GM12878 (cell line): ENCODE measurements around the gene MDGA2. TPM values are rescaled to one million over a fixed set of nuclear protein-coding genes. Genes with fewer than 3 reads are reported as not detected.

Experiments
- ATAC-seq: fragments of 200-7000 bp; cut with Tn5 transposase; 3 replicates; pipeline ENCODE4 v1.9.1; 2020; ENCODE audit warnings: mild to moderate bottlenecking, moderate library complexity
- BruUV-seq: library from RNA; stranded (reverse); fragments of 400-500 nt; replicated peaks from 2 replicates; lab custom pipeline; 2021; lab: Mats Ljungman, UMichigan
- CTCF ChIA-PET: fragments of 300-600 bp; sonication (Branson Sonifier 250); formaldehyde crosslinking; extraction: SDS; loops from one replicate; lab custom pipeline; 2021; ENCODE audit warnings: inconsistent platforms; lab: Yijun Ruan, JAX
- POLR2A ChIA-PET: fragments of 350-600 bp; formaldehyde crosslinking; extraction: SDS; loops from one replicate; lab custom pipeline; 2021; ENCODE audit warnings: inconsistent platforms; lab: Charles Lee
- RAD21 ChIA-PET: fragments of 300-600 bp; sonication (Branson Sonifier 250); formaldehyde crosslinking; loops from one replicate; lab custom pipeline; 2023; ENCODE audit warnings: antibody characterized with exemption; ENCODE audit not compliant: unreplicated experiment; lab: Charles Lee
- SMC1A ChIA-PET: fragments of 300-600 bp; sonication (Branson Sonifier 250); formaldehyde crosslinking; loops from one replicate; lab custom pipeline; 2023; ENCODE audit not compliant: unreplicated experiment, uncharacterized antibody; lab: Charles Lee
- DNase-seq: peaks from one replicate; pipeline ENCODE4 v3.0.0-alpha.2; 2011; ENCODE audit warnings: low read depth, low spot score
- FAIRE-seq: peaks from 3 replicates; lab custom pipeline; 2011; peaks lifted over from hg19 to GRCh38; lab: Jason Lieb, UNC
- H2AFZ ChIP-seq: 2 replicates; pipeline ENCODE4 v1.6.0; 2011; ENCODE audit warnings: low read depth, low read length, control low read depth; ENCODE audit not compliant: control insufficient read depth
- H3K27ac ChIP-seq: 2 replicates; pipeline ENCODE4 v1.5.1; 2011; ENCODE audit warnings: control low read depth; ENCODE audit not compliant: control insufficient read depth, insufficient read depth
- H3K27me3 ChIP-seq, 2 experiments: replicated peaks in 1 of 2; 2 replicates each; pipeline versions ENCODE4 v1.6.0 to v1.6.1; 2011; ENCODE audit warnings: low read length in 1 of 2; ENCODE audit not compliant: control insufficient read depth in 2 of 2, insufficient read depth in 2 of 2
- H3K36me3 ChIP-seq, 2 experiments: 2 replicates each; pipeline ENCODE4 v1.5.1; 2011; ENCODE audit warnings: low read length in 1 of 2; ENCODE audit not compliant: control insufficient read depth in 2 of 2, insufficient read depth in 2 of 2
- H3K4me1 ChIP-seq: 2 replicates; pipeline ENCODE4 v1.6.1; 2011; ENCODE audit warnings: mild to moderate bottlenecking, low read length, moderate library complexity, mixed read lengths; ENCODE audit not compliant: control insufficient read depth, insufficient read depth
- H3K4me2 ChIP-seq: 2 replicates; pipeline ENCODE4 v1.6.0; 2011; ENCODE audit warnings: control low read depth; ENCODE audit not compliant: control insufficient read depth, insufficient read depth
- H3K4me3 ChIP-seq: fragments of 200-600 bp; sonication (generic); 2 replicates; pipeline ENCODE4 v1.5.1; 2016
- H3K79me2 ChIP-seq: 2 replicates; pipeline ENCODE4 v1.6.0; 2011; ENCODE audit warnings: low read length; ENCODE audit not compliant: control insufficient read depth, insufficient read depth
- H3K9ac ChIP-seq: 2 replicates; pipeline ENCODE4 v1.8.0; 2011; ENCODE audit warnings: low read length, control low read depth, mixed read lengths; ENCODE audit not compliant: control insufficient read depth, insufficient read depth
- H3K9me3 ChIP-seq: replicated peaks from 3 replicates; pipeline ENCODE4 v1.5.1; 2011; ENCODE audit warnings: mild to moderate bottlenecking, low read length; ENCODE audit not compliant: control insufficient read depth, insufficient read depth
- H4K20me1 ChIP-seq: 2 replicates; pipeline ENCODE4 v1.6.0; 2011; ENCODE audit not compliant: control insufficient read depth, insufficient read depth
- BACH1 ChIP-seq: fragments of 450-650 bp; IDR thresholded peaks from 2 replicates; pipeline ENCODE4 v1.6.1; 2017; ENCODE audit warnings: mild to moderate bottlenecking, borderline replicate concordance
- BCLAF1 ChIP-seq: fragments of 450-650 bp; IDR thresholded peaks from 2 replicates; pipeline ENCODE4 v1.6.1; 2017; ENCODE audit warnings: antibody characterized with exemption, mild to moderate bottlenecking, moderate library complexity
- CBFB ChIP-seq: IDR thresholded peaks from 2 replicates; pipeline ENCODE4 v1.6.1; 2016; ENCODE audit warnings: antibody characterized with exemption, low read depth
- CREB1 ChIP-seq: IDR thresholded peaks from 2 replicates; pipeline ENCODE4 v1.6.1; 2012; ENCODE audit warnings: low read depth, mild to moderate bottlenecking, inconsistent platforms
- HCFC1 ChIP-seq: fragments of 150-350 bp; IDR thresholded peaks from 2 replicates; pipeline ENCODE4 v1.6.1; 2014; ENCODE audit warnings: low read length
- JUNB ChIP-seq: IDR thresholded peaks from 2 replicates; pipeline ENCODE4 v1.6.1; 2016; ENCODE audit warnings: antibody characterized with exemption, mild to moderate bottlenecking
- MYB ChIP-seq: fragments of 150-350 bp; IDR thresholded peaks from 2 replicates; pipeline ENCODE4 v1.6.1; 2014; ENCODE audit warnings: mild to moderate bottlenecking, low read depth, low read length, borderline replicate concordance
- NBN ChIP-seq: fragments of 450-650 bp; IDR thresholded peaks from 2 replicates; pipeline ENCODE4 v1.6.1; 2016
- NFIC ChIP-seq: IDR thresholded peaks from 2 replicates; pipeline ENCODE4 v1.6.1; 2012; ENCODE audit warnings: low read depth, mild to moderate bottlenecking, inconsistent platforms, low read length, moderate library complexity
- PAX8 ChIP-seq: fragments of 450-650 bp; IDR thresholded peaks from 2 replicates; pipeline ENCODE4 v1.6.1; 2017; ENCODE audit warnings: mild to moderate bottlenecking, moderate library complexity
- POLR2AphosphoS2 ChIP-seq: IDR thresholded peaks from 2 replicates; pipeline ENCODE4 v1.6.1; 2011; ENCODE audit warnings: low read depth, mild to moderate bottlenecking, low read length, improper control_type of control experiment, moderate library complexity
- POLR2AphosphoS5 ChIP-seq: IDR thresholded peaks from 2 replicates; pipeline ENCODE4 v1.6.1; 2011; ENCODE audit warnings: mild to moderate bottlenecking, low read length, inconsistent platforms
- POU2F2 ChIP-seq: IDR thresholded peaks from 3 replicates; pipeline ENCODE4 v1.6.1; 2011; ENCODE audit warnings: low read depth, mild to moderate bottlenecking, low read length, borderline replicate concordance
- SMAD5 ChIP-seq: IDR thresholded peaks from 2 replicates; pipeline ENCODE4 v1.6.1; 2016; ENCODE audit warnings: antibody characterized with exemption, low read depth
- STAT1 ChIP-seq: fragments of 450-650 bp; conservative IDR thresholded peaks from 2 replicates; pipeline ENCODE4 v1.6.1; 2014; ENCODE audit warnings: antibody characterized with exemption, mild to moderate bottlenecking
- TCF7 ChIP-seq: IDR thresholded peaks from 2 replicates; pipeline ENCODE4 v1.6.1; 2014; ENCODE audit warnings: antibody characterized with exemption, borderline replicate concordance
- ZSCAN29 ChIP-seq: fragments of 450-650 bp; IDR thresholded peaks from 2 replicates; pipeline ENCODE4 v1.6.1; 2017; ENCODE audit warnings: mild to moderate bottlenecking, moderate library complexity
- WGBS: methylation state at CpG from one replicate; pipeline ENCODE4 v1.1.6; 2016; ENCODE audit warnings: low lambda C conversion rate; ENCODE audit not compliant: insufficient replicate concordance, insufficient coverage; ENCODE audit errors: missing lambda C conversion rate; 5-methylcytosine and 5-hydroxymethylcytosine counted together
- in situ Hi-C: fragments of 300-500 bp; cut with MboI; formaldehyde crosslinking; loops from 9 replicates; pipeline ENCODE4 v1.14.3; 2018; ENCODE audit warnings: mixed read lengths
- intact Hi-C: fragments of 100-400 bp; cut with micrococcal nuclease; formaldehyde crosslinking; loops from one replicate; pipeline ENCODE4 v1.14.2; 2022; ENCODE audit not compliant: unreplicated experiment
- polyA plus RNA-seq, 11 experiments: library from polyadenylated mRNA; depleted of rRNA in 4 of 11; unstranded in 6 of 11; stranded (reverse) in 5 of 11; fragments of >200 nt; fragmentation: Nextera tagmentation in 4 of 11; fragmentation: Illumina TruSeq in 1 of 11; extraction: Ambion mirVana in 4 of 11; extraction: Trizol in 1 of 11; gene quantifications; 1 replicate in 1 of 11; 2 replicates in 10 of 11; pipeline versions ENCODE4 v1.2.1 to v1.2.3, GENCODE V29; 2011 to 2016; ENCODE audit warnings: inconsistent platforms in 2 of 11, missing spikeins in 2 of 11, low read depth in 1 of 11
- total RNA-seq, 4 experiments: library from RNA; depleted of rRNA in 3 of 4; stranded (reverse); fragments of >200 nt in 3 of 4; fragmentation: Illumina TruSeq in 1 of 4; extraction: Trizol in 1 of 4; gene quantifications; 2 replicates each; pipeline versions ENCODE4 v1.2.1 to v1.2.3, GENCODE V29; 2013 to 2021
- TF ChIP-seq, protein P1 (sequence below): IDR thresholded peaks from 2 replicates; pipeline ENCODE4 v1.6.1; 2012; ENCODE audit warnings: low read depth, low read length, improper control_type of control experiment
- TF ChIP-seq, protein P2 (sequence below): IDR thresholded peaks from 2 replicates; pipeline ENCODE4 v1.6.1; 2011; ENCODE audit warnings: low read depth, low read length, improper control_type of control experiment, borderline replicate concordance

Gene MDGA2
- total and polyA plus RNA-seq, 10 of the 15 experiments (the other 5 are each of a cell fraction or from before 2014, with no cell fraction given) = not detected

- H3K9me3 ChIP-seq = no peaks in the 10 kb centered on the region
- no peak overlapping the region for H2AFZ ChIP-seq
Measured at GRCh38 chr14:47235619-47236018, 439.8 kb downstream of the MDGA2 start.

More at GRCh38 chr14:47235619-47236018, 439.8 kb downstream of the MDGA2 start:
- ATAC-seq (no peak), DNase-seq (no peak), FAIRE-seq (no peak)
- SMC1A ChIA-PET = no interaction called here
- 12% methylated on average over 3 of the region's 3 CpGs for WGBS
- Histone ChIP-seq H4K20me1 (no peaks in the 10 kb centered on the region), H3K36me3 (no peaks in the 10 kb centered on the region), H3K27me3 (no peaks in the 10 kb centered on the region), H3K4me2 (no peak overlapping the region), H3K79me2 (no peaks in the 10 kb centered on the region), H3K4me1 (no peaks in the 10 kb centered on the region), H3K9ac (no peak overlapping the region), H3K4me3 (no peak overlapping the region), H3K27ac (no peak overlapping the region)
- intact Hi-C loops = no loop called here
- no TSS peak for BruUV-seq
- in situ Hi-C loops = no loop called here
- RAD21 ChIA-PET = no interaction called here
- TF ChIP-seq STAT1 = no peak
- TF ChIP-seq, protein P1, sequence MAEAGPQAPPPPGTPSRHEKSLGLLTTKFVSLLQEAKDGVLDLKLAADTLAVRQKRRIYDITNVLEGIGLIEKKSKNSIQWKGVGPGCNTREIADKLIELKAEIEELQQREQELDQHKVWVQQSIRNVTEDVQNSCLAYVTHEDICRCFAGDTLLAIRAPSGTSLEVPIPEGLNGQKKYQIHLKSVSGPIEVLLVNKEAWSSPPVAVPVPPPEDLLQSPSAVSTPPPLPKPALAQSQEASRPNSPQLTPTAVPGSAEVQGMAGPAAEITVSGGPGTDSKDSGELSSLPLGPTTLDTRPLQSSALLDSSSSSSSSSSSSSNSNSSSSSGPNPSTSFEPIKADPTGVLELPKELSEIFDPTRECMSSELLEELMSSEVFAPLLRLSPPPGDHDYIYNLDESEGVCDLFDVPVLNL = no peak
- no peak for TF ChIP-seq POU2F2
- no peak for TF ChIP-seq SMAD5
- no peak for TF ChIP-seq ZSCAN29
- TF ChIP-seq NFIC = no peak
- TF ChIP-seq TCF7 = no peak
- no peak for TF ChIP-seq POLR2AphosphoS2
- no peak for TF ChIP-seq POLR2AphosphoS5
- no peak for TF ChIP-seq CREB1
- no peak for TF ChIP-seq CBFB
- no peak for TF ChIP-seq BCLAF1
- no peak for TF ChIP-seq NBN
- no peak for TF ChIP-seq MYB
- no peak for TF ChIP-seq BACH1
- TF ChIP-seq, protein P2, sequence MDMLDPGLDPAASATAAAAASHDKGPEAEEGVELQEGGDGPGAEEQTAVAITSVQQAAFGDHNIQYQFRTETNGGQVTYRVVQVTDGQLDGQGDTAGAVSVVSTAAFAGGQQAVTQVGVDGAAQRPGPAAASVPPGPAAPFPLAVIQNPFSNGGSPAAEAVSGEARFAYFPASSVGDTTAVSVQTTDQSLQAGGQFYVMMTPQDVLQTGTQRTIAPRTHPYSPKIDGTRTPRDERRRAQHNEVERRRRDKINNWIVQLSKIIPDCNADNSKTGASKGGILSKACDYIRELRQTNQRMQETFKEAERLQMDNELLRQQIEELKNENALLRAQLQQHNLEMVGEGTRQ = no peak
- TF ChIP-seq HCFC1 = no peak
- no peak for TF ChIP-seq JUNB
- TF ChIP-seq PAX8 = no peak
- POLR2A ChIA-PET = no interaction called here
- CTCF ChIA-PET = no interaction called here
